SH-SY5Y (cell line): Measurements from ENCODE around the gene KLHL18.

Experiments
- GATA2 ChIP-seq: IDR thresholded peaks from 2 replicates; pipeline ENCODE4 v1.6.1; 2011; ENCODE audit warnings: mild to moderate bottlenecking, low read depth, low read length
- GATA3 ChIP-seq: IDR thresholded peaks from 2 replicates; pipeline ENCODE4 v1.6.1; 2011; ENCODE audit warnings: low read depth, mild to moderate bottlenecking, low read length, moderate library complexity

- no peak for TF ChIP-seq GATA3
- no peak for TF ChIP-seq GATA2
Measured at GRCh38 chr3:47385007-47385406, 102.3 kb downstream of the KLHL18 start.
